ENCODE measurements around the gene SHH. TPM values are rescaled to one million over a fixed set of nuclear protein-coding genes. Genes with fewer than 3 reads are reported as not detected.

Gene SHH
- total and polyA plus RNA-seq, 2 of the 13 experiments (the other 11 are each of a cell fraction or from before 2014, with no cell fraction given): 1.9 to 3.4 TPM

DNA sequence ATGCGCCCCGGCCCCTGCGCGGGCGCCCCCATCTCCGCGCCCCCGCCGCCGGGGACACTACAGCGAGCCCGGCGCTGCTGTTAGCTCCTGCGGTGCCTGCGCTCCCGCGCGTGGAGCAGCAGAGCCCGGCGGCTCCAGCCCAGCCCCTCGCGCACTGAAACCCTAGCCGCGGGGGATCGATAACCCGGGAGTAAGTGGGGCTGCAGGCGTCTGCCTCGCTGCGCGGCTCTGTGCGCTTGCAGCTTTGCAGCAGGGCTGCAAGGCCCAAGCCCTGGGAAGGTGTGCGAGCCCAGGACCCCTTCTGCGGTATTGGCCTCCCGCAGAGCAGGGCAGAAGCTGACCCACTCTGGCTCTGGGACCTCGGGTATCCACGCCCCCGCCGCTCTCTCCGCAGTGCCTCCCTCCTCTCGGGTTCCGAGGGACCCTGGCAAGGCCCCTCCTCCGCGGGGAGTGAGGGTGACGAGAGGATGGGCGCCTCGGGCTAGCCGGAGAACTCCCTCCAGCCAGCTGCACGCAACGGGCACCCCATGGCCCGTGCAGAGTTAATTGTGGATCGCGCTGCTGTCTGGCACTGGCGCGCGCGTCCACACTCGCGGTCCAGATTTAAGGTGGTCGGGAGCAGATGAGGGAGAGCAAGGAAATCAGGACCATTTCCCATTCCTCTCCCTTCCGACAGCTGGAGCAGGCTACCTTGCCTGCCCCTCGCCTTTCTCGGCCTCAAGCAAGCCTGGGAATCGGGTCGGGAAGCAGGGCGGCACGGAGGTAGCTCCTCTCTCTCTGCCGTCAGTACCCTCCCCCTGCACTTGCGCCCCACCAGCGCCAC, 2.1 kb downstream of the SHH start (continued):
- TF ChIP-seq, protein P1, sequence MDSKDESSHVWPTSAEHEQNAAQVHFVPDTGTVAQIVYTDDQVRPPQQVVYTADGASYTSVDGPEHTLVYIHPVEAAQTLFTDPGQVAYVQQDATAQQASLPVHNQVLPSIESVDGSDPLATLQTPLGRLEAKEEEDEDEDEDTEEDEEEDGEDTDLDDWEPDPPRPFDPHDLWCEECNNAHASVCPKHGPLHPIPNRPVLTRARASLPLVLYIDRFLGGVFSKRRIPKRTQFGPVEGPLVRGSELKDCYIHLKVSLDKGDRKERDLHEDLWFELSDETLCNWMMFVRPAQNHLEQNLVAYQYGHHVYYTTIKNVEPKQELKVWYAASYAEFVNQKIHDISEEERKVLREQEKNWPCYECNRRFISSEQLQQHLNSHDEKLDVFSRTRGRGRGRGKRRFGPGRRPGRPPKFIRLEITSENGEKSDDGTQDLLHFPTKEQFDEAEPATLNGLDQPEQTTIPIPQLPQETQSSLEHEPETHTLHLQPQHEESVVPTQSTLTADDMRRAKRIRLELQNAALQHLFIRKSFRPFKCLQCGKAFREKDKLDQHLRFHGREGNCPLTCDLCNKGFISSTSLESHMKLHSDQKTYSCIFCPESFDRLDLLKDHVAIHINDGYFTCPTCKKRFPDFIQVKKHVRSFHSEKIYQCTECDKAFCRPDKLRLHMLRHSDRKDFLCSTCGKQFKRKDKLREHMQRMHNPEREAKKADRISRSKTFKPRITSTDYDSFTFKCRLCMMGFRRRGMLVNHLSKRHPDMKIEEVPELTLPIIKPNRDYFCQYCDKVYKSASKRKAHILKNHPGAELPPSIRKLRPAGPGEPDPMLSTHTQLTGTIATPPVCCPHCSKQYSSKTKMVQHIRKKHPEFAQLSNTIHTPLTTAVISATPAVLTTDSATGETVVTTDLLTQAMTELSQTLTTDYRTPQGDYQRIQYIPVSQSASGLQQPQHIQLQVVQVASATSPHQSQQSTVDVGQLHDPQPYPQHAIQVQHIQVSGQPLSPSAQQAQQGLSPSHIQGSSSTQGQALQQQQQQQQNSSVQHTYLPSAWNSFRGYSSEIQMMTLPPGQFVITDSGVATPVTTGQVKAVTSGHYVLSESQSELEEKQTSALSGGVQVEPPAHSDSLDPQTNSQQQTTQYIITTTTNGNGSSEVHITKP (CRISPR knock-in tag; IDR thresholded peaks at IDR 0.05; ENCODE audit: low read depth): no peak
- no peak for TF ChIP-seq TBX2 (CRISPR knock-in tag; IDR thresholded peaks at IDR 0.05; ENCODE audit: borderline replicate concordance)
- TF ChIP-seq GABPB1 (CRISPR knock-in tag; IDR thresholded peaks at IDR 0.05): 0 out of 2 replicates have a peak, but pooled peaks have one; percentile 44
- 0 out of 2 replicates have a peak, but pooled peaks have one; percentile 32 for TF ChIP-seq ZNF670 (CRISPR knock-in tag; IDR thresholded peaks at IDR 0.05; ENCODE audit: borderline replicate concordance)
- no peak for TF ChIP-seq ZBTB8A (CRISPR knock-in tag; IDR thresholded peaks at IDR 0.05; ENCODE audit: borderline replicate concordance, low read depth)
- no peak for TF ChIP-seq MBNL3 (CRISPR knock-in tag; conservative IDR thresholded peaks at IDR 0.05)
- TF ChIP-seq ELF1 (CRISPR knock-in tag; IDR thresholded peaks at IDR 0.05): no peak
- TF ChIP-seq HNRNPLL (IDR thresholded peaks at IDR 0.05; ENCODE audit: low read depth, low read length, poor library complexity, severe bottlenecking): peak; percentile 42
- peak; percentile 49 for TF ChIP-seq EZH2 (conservative IDR thresholded peaks at IDR 0.05; ENCODE audit: low read depth, low read length)
- no peak for TF ChIP-seq HNF4G (IDR thresholded peaks at IDR 0.05; ENCODE audit: borderline replicate concordance, low read depth, low read length)
- no peak for TF ChIP-seq HNF4G (CRISPR knock-in tag; IDR thresholded peaks at IDR 0.05; ENCODE audit: borderline replicate concordance, low read depth)
- no peak for TF ChIP-seq ERF (CRISPR knock-in tag; IDR thresholded peaks at IDR 0.05)
- TF ChIP-seq ELF3 (CRISPR knock-in tag; IDR thresholded peaks at IDR 0.05): no peak
- TF ChIP-seq, protein P2, sequence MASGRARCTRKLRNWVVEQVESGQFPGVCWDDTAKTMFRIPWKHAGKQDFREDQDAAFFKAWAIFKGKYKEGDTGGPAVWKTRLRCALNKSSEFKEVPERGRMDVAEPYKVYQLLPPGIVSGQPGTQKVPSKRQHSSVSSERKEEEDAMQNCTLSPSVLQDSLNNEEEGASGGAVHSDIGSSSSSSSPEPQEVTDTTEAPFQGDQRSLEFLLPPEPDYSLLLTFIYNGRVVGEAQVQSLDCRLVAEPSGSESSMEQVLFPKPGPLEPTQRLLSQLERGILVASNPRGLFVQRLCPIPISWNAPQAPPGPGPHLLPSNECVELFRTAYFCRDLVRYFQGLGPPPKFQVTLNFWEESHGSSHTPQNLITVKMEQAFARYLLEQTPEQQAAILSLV (CRISPR knock-in tag; IDR thresholded peaks at IDR 0.05; ENCODE audit: borderline replicate concordance): no peak
- no peak for TF ChIP-seq ZNF3 (CRISPR knock-in tag; IDR thresholded peaks at IDR 0.05)
- TF ChIP-seq NKX3-1 (CRISPR knock-in tag; IDR thresholded peaks at IDR 0.05): 0 out of 2 replicates have a peak, but pooled peaks have one; percentile 45
- peak; percentile 16; the same call in 1 of the 2 replicates for TF ChIP-seq ZBTB38 (CRISPR knock-in tag; IDR thresholded peaks at IDR 0.05)
- TF ChIP-seq, protein P3, sequence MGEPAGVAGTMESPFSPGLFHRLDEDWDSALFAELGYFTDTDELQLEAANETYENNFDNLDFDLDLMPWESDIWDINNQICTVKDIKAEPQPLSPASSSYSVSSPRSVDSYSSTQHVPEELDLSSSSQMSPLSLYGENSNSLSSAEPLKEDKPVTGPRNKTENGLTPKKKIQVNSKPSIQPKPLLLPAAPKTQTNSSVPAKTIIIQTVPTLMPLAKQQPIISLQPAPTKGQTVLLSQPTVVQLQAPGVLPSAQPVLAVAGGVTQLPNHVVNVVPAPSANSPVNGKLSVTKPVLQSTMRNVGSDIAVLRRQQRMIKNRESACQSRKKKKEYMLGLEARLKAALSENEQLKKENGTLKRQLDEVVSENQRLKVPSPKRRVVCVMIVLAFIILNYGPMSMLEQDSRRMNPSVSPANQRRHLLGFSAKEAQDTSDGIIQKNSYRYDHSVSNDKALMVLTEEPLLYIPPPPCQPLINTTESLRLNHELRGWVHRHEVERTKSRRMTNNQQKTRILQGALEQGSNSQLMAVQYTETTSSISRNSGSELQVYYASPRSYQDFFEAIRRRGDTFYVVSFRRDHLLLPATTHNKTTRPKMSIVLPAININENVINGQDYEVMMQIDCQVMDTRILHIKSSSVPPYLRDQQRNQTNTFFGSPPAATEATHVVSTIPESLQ (CRISPR knock-in tag; conservative IDR thresholded peaks at IDR 0.05): no peak
- TF ChIP-seq GTF2F1 (IDR thresholded peaks at IDR 0.05; ENCODE audit: low read length): no peak
- TF ChIP-seq, protein P4, sequence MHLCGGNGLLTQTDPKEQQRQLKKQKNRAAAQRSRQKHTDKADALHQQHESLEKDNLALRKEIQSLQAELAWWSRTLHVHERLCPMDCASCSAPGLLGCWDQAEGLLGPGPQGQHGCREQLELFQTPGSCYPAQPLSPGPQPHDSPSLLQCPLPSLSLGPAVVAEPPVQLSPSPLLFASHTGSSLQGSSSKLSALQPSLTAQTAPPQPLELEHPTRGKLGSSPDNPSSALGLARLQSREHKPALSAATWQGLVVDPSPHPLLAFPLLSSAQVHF (CRISPR knock-in tag; IDR thresholded peaks at IDR 0.05): no peak
- 0 out of 2 replicates have a peak, but pooled peaks have one; percentile 60 for TF ChIP-seq KDM2A (CRISPR knock-in tag; IDR thresholded peaks at IDR 0.05; ENCODE audit: borderline replicate concordance, low read depth)
- TF ChIP-seq, protein P5, sequence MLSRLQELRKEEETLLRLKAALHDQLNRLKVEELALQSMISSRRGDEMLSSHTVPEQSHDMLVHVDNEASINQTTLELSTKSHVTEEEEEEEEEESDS (CRISPR knock-in tag; IDR thresholded peaks at IDR 0.05; ENCODE audit: borderline replicate concordance): no peak

All from HepG2 (cell line).